HG02852 (cell line): ENCODE results near the gene MDM2.
A peak's percentile ranks its signal among the peaks of the same experiment; 100 is the strongest.

Experiments
- ATAC-seq: cut with Tn5 transposase; IDR thresholded peaks from one replicate; pipeline ENCODE4 v1.9.1; 2021; ENCODE audit warnings: mild to moderate bottlenecking, moderate library complexity; ENCODE audit not compliant: unreplicated experiment

Gene MDM2

DNA sequence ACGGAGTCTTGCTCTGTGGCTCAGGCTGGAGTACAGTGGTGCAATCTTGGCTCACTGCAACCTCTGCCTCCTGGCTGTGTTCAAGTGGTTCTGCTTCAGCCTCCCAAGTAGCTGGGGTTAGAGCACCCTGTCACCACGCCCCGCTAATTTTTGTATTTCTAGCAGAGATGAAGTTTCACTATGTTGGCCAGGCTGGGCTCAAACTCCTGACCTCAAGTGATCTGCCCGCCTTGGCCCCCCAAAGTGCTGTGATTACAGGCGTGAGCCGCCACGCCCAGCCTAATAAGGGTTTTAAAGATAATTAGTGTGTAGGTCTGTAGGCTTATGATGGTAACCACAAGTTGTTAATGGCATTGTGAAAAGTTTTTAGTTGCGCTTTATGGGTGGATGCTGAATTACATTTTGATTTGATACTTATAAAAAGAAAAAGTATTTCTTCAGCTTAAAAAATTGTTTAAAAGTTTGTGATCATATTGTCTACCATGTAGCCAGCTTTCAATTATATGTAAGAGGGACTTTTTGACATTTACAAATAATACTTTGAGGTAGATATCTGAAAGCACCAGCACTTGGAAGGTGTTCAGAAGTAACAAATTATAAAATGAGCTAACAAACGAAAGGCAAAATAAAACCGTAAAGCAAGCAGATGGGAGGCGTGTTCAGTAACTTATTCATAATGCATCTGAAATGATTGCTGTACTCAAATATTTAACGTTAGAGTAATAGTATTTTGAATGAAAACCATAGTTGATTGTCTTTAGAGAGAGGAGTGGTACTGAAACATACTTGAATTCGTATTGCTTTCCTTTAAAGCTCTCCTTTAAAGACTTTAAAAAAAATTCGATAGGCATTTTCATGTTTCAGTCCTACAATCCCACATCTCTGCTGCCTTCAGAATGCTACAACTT lies 37.1 kb downstream of the MDM2 start:
- no peak for ATAC-seq

GRCh38 chr12:68846811-68847210 lies 38.8 kb downstream of the MDM2 start:
- no peak for ATAC-seq

DNA sequence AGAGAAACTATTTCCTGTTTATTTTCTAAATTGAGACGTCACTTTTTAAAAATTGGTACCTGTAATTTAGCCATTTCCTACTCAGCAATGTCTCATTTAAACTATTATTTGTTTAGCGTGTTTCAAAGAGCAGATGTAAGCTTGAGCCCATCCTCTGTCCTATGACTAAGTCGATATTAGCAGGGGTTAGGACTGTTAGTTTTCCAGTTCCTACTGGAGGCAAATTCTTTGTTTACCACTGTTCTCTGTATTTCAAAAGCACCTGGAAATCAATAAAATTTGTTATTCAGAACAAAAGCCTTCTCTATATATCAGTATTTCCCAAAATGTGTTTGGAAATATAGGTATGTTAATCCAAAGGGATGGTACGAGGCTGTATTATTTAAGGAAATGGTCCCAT lies 42.4 kb downstream of the MDM2 start:
- ATAC-seq: no peak

GRCh38 chr12:68851592-68852306 lies 43.8 kb downstream of the MDM2 start:
- no peak for ATAC-seq

DNA sequence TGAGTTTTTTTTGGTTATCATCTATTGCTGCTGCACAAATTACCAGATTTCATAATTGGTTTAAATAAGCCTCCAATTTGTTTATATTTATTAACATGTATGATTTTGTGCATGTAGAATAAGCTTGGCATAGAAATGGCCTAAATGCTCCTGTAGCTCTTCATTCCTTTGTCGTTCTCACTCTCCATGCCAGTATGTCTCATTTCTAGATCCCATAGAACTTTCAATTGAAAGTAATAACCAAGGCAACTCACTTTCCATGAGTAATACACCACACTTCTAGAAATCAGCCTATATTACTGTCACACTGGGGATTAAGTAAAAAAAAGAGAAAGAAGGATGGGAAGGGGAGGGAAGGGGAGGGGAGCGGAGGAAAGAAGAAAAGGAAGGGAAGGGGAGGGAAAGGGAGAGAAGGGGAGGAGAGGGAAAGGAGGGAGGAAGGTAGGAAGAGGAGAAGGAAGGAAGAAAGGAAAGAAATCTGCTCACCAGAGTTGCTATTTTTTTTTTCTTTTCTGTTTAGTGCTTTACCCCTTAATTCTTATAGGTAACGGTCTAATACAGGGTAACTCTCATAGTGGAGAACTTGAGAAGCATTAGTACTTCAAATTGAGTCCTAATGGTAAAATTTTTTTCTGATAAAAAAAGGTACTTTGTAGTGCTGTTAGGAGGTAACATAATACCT lies 45.6 kb downstream of the MDM2 start:
- no peak for ATAC-seq

DNA sequence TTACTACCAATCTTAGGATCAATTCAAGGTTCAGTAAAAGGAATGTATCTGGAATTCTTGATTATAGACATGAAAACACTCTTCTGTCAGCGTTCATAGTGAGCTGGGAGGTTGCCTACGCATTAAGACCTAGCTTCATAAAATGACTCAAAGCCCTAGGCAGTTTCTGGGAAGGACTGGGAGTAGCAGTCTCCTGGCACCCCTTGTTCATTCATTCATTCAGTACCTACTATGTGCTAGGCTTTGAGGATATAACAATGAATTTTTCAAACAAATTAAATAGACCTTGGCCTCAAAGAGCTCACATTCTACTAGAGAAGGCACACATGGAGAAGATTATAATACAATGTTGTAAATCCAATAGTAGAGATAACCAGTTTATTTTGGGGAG lies 46.1 kb downstream of the MDM2 start:
- no peak for ATAC-seq

GRCh38 chr12:68854554-68854953 lies 46.6 kb downstream of the MDM2 start:
- ATAC-seq: no peak

DNA sequence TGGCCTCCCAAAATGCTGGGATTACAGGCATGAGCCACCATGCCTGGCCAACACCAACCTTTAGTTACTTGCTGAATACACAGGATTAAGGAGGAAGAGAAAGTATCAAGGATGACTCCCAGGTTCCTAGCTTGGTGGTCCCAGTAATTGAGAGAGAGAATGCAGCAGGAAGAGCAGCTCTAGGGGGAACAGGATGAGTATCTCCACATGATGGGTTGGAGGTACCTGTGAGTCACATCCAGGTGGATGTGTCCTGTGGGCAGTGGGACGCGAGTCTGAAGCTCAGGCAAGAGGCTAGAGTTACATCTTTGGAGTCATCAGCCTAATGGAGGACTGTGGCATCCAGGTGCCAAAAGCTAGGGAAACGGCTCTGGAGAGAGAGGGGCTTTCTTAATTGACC lies 47.1 kb downstream of the MDM2 start:
- no peak for ATAC-seq

DNA sequence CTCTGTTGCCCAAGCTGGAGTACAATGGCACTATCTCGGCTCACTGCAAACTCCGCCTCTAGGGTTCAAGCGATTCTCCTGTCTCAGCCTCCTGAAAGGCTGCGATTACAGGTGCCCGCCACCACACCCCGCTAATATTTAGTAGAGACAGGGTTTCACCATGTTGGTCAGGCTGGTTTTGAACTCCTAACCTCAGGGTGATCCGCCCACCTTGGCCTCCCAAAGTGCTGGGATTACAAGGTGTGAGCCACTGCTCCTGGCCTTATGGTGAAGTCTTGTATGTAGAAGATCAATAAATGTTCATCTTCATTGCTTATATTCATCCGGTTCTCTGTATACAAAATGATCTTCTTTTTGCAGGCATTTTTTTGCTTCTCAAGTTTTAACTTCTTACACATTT lies 47.8 kb downstream of the MDM2 start:
- ATAC-seq: no peak

DNA sequence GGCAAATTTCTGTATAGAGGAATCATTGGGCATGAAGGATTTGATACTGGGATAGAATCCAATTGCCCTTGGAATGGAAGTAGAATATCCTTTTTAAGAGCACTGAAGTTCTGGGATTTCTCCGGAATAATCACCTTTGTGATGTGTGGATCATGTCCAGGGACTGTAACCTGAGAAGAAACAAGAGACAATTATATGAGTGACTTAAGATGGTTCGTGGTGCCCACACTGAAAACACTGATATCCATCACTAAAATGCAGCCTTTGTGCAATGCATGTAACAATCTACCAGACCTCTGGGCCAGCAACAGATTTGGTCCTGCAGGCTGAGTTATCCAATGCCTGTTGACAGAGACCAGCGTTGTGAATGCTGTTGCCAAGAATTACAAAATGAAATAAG lies 48.5 kb downstream of the MDM2 start:
- ATAC-seq: no peak

DNA sequence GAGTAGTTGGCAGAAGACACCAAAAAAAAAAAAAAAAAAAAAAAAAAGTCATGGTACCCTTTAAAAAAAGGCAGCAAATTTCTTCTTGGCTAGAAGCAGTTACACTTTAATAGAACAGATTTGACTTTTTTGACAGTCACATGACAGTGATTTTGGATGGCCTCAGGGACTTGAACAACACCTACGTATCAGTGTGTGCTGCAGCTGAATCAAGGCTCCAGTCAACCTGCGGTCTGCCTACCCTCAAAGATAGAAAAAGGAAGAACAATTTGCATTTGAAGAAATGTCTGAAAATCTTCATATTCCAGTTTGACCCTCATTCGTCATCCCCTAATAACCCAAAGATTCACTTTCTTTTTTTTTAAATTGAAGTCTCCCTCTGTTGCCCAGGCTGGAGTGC lies 53.9 kb downstream of the MDM2 start:
- no peak for ATAC-seq

- no peak for ATAC-seq
These were observed 55.3 kb downstream of the MDM2 start for GRCh38 chr12:68863109-68863770.

- ATAC-seq: peak; percentile 62
These were observed 56.0 kb downstream of the MDM2 start for GRCh38 chr12:68863886-68864454.

DNA sequence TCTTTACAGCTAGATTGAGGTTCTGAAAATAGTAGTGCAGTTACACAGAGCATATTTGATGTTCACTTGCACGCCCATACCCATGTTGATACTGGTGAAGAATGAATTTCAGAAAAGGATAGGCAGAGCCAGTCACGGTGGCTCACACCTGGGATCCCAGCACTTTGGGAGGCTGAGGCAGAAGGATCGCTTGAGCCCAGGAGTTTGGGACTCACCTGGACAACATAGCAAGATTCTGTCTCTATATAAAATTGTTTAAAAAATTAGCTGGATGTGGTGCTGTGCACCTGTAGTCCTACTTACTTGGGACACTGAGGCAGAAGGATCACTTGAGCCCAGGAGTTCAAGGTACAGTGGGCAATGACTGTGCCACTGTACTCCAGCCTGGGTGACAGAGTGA lies 56.6 kb downstream of the MDM2 start:
- ATAC-seq: no peak

DNA sequence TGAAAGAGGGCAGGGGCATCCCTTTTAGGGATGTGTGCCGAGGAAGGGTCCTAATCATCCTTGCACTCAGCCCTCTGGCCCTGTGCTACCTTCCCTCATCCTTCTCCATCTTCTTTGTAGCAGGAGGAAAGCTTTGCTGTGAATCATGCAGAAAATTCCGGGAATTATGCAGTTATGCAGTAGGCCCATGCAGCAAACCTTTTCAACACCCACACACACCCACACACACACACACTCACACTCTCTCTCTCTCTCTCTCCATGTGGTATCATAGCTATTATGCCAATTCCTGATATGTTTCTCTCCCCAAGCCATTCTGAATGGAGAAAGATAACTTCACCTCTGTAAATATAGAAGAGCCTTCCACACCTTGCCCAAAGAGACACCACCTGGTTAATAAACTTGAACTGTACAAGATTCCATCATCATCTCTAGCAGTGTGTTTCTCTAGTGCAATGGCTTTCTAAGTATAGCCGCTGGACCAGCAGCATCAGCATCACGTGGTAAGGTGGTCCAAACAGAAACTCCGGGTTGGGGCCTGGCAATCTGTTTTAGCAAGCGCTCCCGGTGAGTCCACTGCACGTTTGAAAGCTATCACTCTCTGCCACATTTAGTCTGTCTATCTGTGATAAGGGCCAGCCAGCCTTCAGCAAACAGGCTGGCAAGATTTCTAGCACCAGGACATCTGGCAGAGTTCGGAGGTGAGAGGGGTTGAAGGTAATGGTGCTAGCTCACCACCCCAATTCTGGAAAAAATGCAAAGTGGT lies 57.6 kb downstream of the MDM2 start:
- ATAC-seq: no peak

GRCh38 chr12:68866950-68867349 lies 59.0 kb downstream of the MDM2 start:
- ATAC-seq: no peak

- ATAC-seq: no peak
These were observed 59.6 kb downstream of the MDM2 start for GRCh38 chr12:68867606-68868005.

DNA sequence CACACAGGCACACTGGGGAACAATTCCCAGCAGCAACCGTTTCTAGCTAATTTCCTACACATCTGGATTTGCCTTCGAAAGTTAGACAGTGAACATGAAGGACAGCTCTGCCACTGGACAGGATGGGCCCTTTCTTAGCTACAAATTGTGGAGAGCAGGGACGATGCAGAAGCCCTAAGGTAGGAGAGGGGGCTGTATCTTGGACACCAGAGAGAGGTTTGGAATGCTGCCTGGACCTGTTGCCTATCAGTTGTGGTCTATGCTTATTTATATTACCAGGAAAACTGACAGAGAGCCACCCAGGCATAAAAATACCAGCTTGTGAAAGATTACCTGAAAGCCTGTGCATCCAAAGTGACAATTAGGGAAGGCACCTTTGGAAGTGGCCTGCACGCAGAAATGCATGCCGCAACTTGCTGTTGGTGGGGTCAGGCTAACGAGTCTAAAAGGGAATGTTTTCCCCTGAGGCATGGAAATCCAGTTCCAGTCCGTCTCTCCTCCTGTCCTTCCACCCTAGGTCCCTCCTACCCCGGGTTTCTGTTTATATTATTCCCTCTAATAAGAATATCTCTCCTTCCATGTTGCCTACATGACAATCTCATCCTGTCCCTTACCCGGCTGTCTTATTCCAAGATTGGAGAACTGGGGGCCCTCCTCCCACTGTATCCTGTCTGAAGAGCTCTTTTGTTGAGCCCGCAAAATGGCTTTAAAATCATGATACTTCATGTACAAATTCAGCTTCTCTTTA lies 60.2 kb downstream of the MDM2 start:
- no peak for ATAC-seq

DNA sequence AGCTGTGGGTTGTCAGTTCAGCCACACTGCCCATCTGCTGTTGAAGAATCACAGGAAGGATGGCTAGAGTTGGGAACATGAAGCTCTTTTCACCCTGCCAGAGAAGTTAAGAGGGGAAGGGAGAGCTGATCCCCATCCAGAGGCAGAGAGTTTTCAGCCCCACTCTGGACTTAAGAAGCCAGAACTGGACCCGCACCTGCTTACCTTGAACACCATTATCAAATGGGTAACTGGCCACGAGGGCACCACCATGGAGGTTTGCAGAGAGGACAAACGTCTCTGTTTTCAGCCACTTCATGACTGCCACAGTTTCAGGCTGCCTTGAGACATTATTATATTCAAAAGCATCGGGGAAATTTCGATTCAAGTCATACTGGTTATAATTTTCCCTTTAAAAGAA lies 62.0 kb downstream of the MDM2 start:
- ATAC-seq: no peak
